HG02610 (cell line): Measurements from ENCODE around the gene USP40.

ENCODE experiments used
- ATAC-seq: cut with Tn5 transposase; IDR thresholded peaks from one replicate; pipeline ENCODE4 v1.9.1; 2021; ENCODE audit warnings: mild to moderate bottlenecking, moderate library complexity; ENCODE audit not compliant: unreplicated experiment

The USP40 gene

GRCh38 chr2:233433794-233434193, 132.8 kb downstream of the USP40 start:
- no peak for ATAC-seq

DNA sequence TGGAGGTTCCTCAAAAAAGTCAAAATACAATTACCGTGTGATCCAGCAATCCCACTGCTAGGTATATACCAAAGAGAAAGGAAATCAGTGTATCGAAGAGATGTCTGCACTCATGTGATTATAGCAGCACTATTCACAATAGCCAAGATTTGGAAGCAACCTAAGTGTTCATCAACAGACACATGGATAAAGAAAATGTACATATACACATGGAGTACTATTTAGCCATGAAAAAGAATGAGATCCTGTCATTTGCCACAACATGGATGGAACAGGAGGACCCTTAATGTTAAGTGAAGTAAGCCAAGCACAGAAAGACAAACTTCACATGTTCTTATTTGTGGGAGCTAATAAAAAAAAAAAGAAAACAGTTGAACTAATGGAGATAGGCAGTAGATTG, 133.6 kb downstream of the USP40 start:
- no peak for ATAC-seq

- no peak for ATAC-seq
Observed at GRCh38 chr2:233430651-233431050, 135.9 kb downstream of the USP40 start.

- ATAC-seq: no peak
Observed at GRCh38 chr2:233430081-233430480, 136.5 kb downstream of the USP40 start.

- no peak for ATAC-seq
Observed at GRCh38 chr2:233429175-233429897, 137.2 kb downstream of the USP40 start.

GRCh38 chr2:233428438-233428837, 138.1 kb downstream of the USP40 start:
- no peak for ATAC-seq

DNA sequence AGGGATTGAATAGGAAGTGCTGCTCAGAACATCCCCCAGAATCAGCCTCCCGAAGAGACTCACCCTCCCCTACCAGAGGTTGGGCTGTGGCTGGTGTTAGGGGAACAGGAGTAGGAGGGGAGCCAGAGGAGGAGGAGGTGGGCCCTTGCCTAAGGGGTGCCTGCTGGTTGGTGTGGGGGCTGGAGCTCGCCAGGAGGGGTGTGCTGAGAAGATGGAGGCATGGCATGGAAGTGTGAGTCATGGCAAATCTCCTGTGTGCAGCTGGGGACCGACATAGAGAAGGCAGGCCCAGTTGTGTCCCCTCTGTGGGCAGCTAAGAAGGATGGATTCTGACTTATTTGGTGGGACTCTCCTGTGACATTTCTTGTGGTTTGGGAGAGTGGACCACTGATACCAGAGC, 138.6 kb downstream of the USP40 start:
- no peak for ATAC-seq

DNA sequence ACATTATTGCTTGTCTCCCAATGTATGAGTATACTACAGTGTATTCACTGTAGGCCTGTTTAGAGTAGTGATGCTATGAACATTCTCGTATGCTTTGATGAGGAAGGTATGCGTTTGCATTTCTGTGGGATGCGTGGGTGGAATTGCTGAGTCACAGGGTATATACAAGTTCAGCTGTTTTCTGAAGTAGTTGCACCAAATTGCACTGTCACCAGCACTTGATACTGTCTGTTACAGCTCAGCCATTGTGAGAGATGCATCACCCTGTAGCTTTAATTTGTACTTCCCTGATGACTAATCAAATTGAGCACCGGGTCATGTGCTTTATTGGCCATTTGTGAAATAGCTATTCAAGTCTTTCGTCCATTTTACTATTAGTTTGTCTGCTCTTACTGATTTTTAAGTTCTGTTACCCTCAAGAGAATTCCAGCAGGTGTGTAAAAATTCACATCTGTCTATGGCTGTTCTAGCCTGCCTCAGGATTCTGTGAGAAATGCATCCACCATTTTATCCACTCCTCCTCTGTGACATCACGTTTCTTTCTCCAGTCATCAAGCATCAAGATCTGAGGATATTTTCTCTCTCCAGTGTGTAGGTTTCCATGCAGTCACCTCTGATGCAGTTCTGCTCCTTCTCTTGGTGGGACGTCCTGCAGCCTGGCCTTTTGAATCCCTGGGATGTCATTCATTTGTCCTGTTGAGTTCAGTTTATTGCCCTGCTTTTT, 139.8 kb downstream of the USP40 start:
- ATAC-seq: no peak
